Measurements from ENCODE around the gene TEX10.

- TF ChIP-seq CTCF (IDR thresholded peaks at IDR 0.05 in 4 of 5, conservative IDR thresholded peaks at IDR 0.05 in 1 of 5), result no peak
- TF ChIP-seq POLR2A (IDR thresholded peaks at IDR 0.05), result no peak
Measured at GRCh38 chr9:100303747-100304146, 49.0 kb downstream of the TEX10 start.

Measured in gastrocnemius medialis (tissue), 4 donors.